NCI-H1105 (cell line): ENCODE data around the gene ABCC9.

Experiments
- DNase-seq: peaks from one replicate; lab custom pipeline; 2025; lab: John Stamatoyannopoulos, UW

ABCC9 gene

GRCh38 chr12:21774358-21775132 lies 166.7 kb downstream of the ABCC9 start, which contains the start of gene KCNJ8:
TSS of gene KCNJ8 (minus strand) at chr12:21774706. CDS start at chr12:21773616, 1,090 bp downstream.
- DNase-seq = peak; percentile 48

- DNase-seq = no peak
Observed at GRCh38 chr12:21773806-21774205, 167.4 kb downstream of the ABCC9 start.

GRCh38 chr12:21773263-21773741 lies 167.9 kb downstream of the ABCC9 start:
- DNase-seq = no peak

- DNase-seq = no peak
Observed at GRCh38 chr12:21771311-21771710, 169.9 kb downstream of the ABCC9 start.

- no peak for DNase-seq
Observed at GRCh38 chr12:21769307-21769706, 171.9 kb downstream of the ABCC9 start.

GRCh38 chr12:21766403-21766802 lies 174.8 kb downstream of the ABCC9 start:
- DNase-seq = no peak

- no peak for DNase-seq
Observed at GRCh38 chr12:21764950-21765349, 176.3 kb downstream of the ABCC9 start.

GRCh38 chr12:21764065-21764464 lies 177.2 kb downstream of the ABCC9 start:
- DNase-seq = no peak

- no peak for DNase-seq
Observed at GRCh38 chr12:21763531-21763930, 177.7 kb downstream of the ABCC9 start.

GRCh38 chr12:21759737-21760136 lies 181.5 kb downstream of the ABCC9 start:
- no peak for DNase-seq

- no peak for DNase-seq
Observed at GRCh38 chr12:21757735-21758134, 183.5 kb downstream of the ABCC9 start.

GRCh38 chr12:21756699-21757098 lies 184.5 kb downstream of the ABCC9 start:
- no peak for DNase-seq

GRCh38 chr12:21751517-21751916 lies 189.7 kb downstream of the ABCC9 start:
- DNase-seq = peak; percentile 60
